Cardiac fibroblast (primary cell): ENCODE results near the gene ROR2.

Source experiments
- DNase-seq, 2 donors: peaks; one replicate each; pipeline versions ENCODE4 v3.0.0 to v3.0.0-alpha.2; 2010; ENCODE audit warnings: low read depth in 2 of 2
- H3K4me3 ChIP-seq, 2 donors: replicated peaks in 1 of 2; 1 replicate in 1 of 2; 2 replicates in 1 of 2; pipeline ENCODE4 v1.5.1; 2011; ENCODE audit warnings: low read depth in 2 of 2, low read length in 2 of 2, mild to moderate bottlenecking in 2 of 2, moderate library complexity in 1 of 2
- TF ChIP-seq, protein P1 (sequence below): IDR thresholded peaks from one replicate; pipeline ENCODE4 v1.5.1; 2011; ENCODE audit warnings: low read depth, mild to moderate bottlenecking, low read length, inconsistent platforms

ROR2 gene

GRCh38 chr9:91733006-91733624, 216.9 kb downstream of the ROR2 start:
- H3K4me3 ChIP-seq, result no peak overlapping the region
- no peak for DNase-seq
- TF ChIP-seq, protein P1, sequence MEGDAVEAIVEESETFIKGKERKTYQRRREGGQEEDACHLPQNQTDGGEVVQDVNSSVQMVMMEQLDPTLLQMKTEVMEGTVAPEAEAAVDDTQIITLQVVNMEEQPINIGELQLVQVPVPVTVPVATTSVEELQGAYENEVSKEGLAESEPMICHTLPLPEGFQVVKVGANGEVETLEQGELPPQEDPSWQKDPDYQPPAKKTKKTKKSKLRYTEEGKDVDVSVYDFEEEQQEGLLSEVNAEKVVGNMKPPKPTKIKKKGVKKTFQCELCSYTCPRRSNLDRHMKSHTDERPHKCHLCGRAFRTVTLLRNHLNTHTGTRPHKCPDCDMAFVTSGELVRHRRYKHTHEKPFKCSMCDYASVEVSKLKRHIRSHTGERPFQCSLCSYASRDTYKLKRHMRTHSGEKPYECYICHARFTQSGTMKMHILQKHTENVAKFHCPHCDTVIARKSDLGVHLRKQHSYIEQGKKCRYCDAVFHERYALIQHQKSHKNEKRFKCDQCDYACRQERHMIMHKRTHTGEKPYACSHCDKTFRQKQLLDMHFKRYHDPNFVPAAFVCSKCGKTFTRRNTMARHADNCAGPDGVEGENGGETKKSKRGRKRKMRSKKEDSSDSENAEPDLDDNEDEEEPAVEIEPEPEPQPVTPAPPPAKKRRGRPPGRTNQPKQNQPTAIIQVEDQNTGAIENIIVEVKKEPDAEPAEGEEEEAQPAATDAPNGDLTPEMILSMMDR, result no peak

DNA sequence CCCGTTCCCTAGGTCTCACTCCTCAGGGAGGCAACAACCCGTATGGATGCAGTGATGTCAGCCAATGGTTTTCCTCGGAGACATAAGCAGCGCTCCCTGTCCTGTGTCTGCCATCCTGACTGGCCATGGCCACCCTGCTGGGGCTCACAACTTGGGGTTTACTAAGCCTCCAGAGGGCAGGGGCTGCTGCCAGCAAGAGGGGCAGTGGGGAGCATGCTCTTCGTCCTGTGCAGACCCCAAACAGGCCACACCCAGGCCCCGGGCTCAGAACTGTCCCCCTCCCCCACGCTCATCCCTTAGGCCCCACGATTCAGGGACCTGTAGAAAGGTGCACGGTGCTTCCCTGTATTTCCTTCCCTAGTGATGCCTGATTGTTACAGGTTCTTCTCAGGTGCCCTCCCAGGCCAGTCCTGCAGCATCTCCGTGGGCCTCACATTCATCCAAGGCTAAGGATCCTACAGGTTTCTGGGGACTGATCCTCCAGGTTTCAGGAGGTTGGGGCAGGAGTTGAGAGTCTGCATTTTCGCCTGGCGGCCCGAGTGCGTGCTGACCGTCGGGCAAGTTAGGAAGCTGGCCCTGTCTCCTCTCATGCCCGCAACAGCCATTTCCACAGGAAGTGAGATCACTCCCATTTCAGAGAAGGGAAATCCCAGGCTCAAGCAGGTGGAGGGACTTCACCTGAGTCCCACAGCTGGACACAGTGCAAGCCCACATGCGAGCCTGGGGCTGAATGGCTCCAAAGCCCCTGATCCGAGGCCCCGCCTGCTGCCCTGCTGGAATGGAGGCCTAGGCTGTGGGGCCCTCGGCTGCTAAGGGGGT, 217.6 kb downstream of the ROR2 start:
- TF ChIP-seq, protein P1, result no peak
- no peak overlapping the region for H3K4me3 ChIP-seq
- DNase-seq, result no peak

DNA sequence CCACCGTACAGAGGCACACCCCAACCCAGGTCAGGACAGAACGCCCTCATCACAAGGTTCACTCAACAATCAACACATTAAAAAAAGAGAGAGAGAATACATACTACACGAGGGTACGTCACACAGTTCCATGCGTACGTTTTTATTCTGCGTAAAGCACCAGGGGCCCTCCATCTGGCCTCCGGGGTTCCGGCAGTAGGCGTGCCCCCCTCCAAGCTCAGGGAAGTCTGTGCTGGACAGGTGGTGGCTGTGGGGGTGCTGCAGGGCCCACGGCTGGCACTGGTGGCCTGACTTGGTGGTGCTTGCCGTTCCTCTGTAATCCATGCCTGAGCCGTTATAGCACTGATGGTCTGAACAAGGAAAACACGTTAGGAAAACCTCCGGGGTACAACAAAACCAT, 219.2 kb downstream of the ROR2 start:
- no peak for DNase-seq
- H3K4me3 ChIP-seq, result no peak overlapping the region
- TF ChIP-seq, protein P1, result no peak

DNA sequence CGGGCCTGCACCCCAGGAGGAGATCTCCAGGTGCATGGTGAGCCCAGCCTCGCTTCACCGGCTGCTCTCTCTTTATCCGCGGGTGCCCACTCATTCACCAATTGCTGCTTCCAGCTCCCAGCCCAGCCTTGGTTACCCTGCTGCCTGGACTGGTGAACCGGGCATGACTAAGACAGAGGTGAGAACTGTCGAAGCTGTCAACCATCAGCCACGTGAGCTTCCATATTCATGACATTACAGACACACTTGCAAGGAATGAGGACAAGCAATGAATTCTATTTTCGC, 220.5 kb downstream of the ROR2 start:
- TF ChIP-seq, protein P1, result no peak
- H3K4me3 ChIP-seq, result no peak overlapping the region

GRCh38 chr9:91727972-91728371, 222.1 kb downstream of the ROR2 start:
- no peak for DNase-seq
- H3K4me3 ChIP-seq, result no peak overlapping the region
- TF ChIP-seq, protein P1, result no peak

More for the DNA sequence above, 220.5 kb downstream of the ROR2 start:
- DNase-seq, result no peak

GRCh38 chr9:91727316-91727861, 222.6 kb downstream of the ROR2 start:
- TF ChIP-seq, protein P1, result peak; percentile 66
- no peak overlapping the region for H3K4me3 ChIP-seq
- peak; percentile 61 to 65 for DNase-seq
